Measurements from ENCODE around the gene CRYBG1. TPM values are rescaled to one million over a fixed set of nuclear protein-coding genes. Genes with fewer than 3 reads are reported as not detected.

The CRYBG1 gene
- total RNA-seq, 1 donor from 2014 or later: 0.07 TPM

- Mint-ChIP-seq H3K4me1 (no peaks in the 10 kb centered on the region), H3K9me3 (no peaks in the 10 kb centered on the region), H3K4me3 (no peak overlapping the region), H3K27ac (ENCODE audit: unreplicated experiment) (no peak overlapping the region), H3K36me3 (ENCODE audit: low read depth) (no peaks in the 10 kb centered on the region), H3K27me3 (ENCODE audit: low read depth) (peaks cover 11% of the 10 kb centered on the region)
- TF ChIP-seq CTCF (conservative IDR thresholded peaks at IDR 0.05): no peak
- DNase-seq (ENCODE audit: low read depth, low spot score): no peak
These were observed 19.4 kb downstream of the CRYBG1 start for GRCh38 chr6:106379951-106380350.

GRCh38 chr6:106380407-106380806 is 19.9 kb downstream of the CRYBG1 start:
- no peak overlapping the region for H3K27ac Mint-ChIP-seq (ENCODE audit: unreplicated experiment)

DNA sequence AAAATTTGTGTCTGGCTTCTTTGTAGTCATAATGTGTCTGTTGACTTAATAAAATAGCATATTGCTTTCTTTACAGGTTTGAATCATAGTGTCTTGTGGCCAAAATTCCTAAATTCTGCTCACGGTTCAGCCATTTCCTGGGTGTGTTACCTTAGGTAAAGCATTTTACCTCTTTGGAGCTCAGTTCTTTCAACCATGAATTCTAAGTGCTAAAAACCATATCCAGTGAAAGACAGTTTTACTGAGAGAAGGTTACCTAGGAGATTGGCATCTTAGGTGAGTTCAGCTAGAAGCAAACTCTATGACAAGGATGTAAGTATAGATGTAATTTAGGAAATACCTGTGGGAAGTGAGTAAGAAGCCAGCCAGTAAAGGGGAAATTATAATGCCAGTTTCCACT is 20.7 kb downstream of the CRYBG1 start:
- Mint-ChIP-seq H3K27me3 (ENCODE audit: low read depth) (peaks cover 10% of the 10 kb centered on the region), H3K27ac (ENCODE audit: unreplicated experiment) (no peak overlapping the region), H3K4me1 (no peaks in the 10 kb centered on the region), H3K4me3 (no peak overlapping the region), H3K36me3 (ENCODE audit: low read depth) (no peaks in the 10 kb centered on the region), H3K9me3 (no peaks in the 10 kb centered on the region)
- TF ChIP-seq CTCF (conservative IDR thresholded peaks at IDR 0.05): no peak
- no peak for DNase-seq (ENCODE audit: low read depth, low spot score)

More at GRCh38 chr6:106380407-106380806, 19.9 kb downstream of the CRYBG1 start:
- Mint-ChIP-seq H3K27me3 (ENCODE audit: low read depth) (peaks cover 11% of the 10 kb centered on the region), H3K9me3 (no peaks in the 10 kb centered on the region), H3K36me3 (ENCODE audit: low read depth) (no peaks in the 10 kb centered on the region), H3K4me3 (no peak overlapping the region), H3K4me1 (no peaks in the 10 kb centered on the region)
- TF ChIP-seq CTCF (conservative IDR thresholded peaks at IDR 0.05): no peak
- no peak for DNase-seq (ENCODE audit: low read depth, low spot score)

DNA sequence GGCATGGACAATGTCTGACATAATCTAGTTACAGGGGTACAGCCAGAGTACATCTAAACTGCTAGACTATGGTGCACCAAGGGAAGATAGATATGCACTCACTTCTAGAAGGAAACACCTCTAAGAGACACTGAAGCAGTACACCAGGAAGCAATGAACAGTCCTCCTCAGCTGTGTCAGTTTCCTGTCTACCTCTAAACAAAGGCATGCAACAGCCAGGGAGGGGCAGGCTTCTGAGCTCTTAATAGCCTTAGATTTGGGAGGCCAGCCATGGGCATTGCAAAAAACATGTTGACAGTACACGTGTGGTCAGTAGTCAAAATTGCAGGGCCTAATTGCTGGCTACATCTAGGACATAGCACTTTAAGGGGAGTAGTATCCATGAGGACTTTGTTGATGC is 21.4 kb downstream of the CRYBG1 start:
- TF ChIP-seq CTCF (conservative IDR thresholded peaks at IDR 0.05): no peak
- Mint-ChIP-seq H3K4me1 (no peaks in the 10 kb centered on the region), H3K9me3 (peaks cover 5% of the 10 kb centered on the region), H3K27me3 (ENCODE audit: low read depth) (peaks cover 8% of the 10 kb centered on the region), H3K4me3 (no peak overlapping the region), H3K27ac (ENCODE audit: unreplicated experiment) (no peak overlapping the region), H3K36me3 (ENCODE audit: low read depth) (no peaks in the 10 kb centered on the region)
- no peak for DNase-seq (ENCODE audit: low read depth, low spot score)

DNA sequence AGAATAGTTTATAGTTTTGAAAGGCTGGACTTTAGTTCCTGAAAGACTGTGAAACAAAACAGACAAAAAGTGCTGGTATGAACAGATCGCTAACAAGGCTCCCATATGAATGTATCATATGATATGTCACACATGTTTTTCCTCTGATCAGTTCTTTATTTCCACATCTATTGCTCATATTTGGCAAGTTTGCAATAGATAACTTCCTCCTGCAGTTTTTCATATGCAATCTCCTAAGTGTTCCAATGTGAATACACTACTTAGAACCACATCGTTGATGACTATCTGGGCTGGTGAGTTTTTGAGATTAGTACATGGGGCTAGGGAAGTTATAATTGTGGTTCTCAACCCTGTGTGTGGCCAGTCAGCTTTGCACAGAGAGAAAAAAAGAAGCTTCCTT is 23.1 kb downstream of the CRYBG1 start:
- H3K27me3 Mint-ChIP-seq (ENCODE audit: low read depth): peaks cover 2% of the 10 kb centered on the region
- no peak for DNase-seq (ENCODE audit: low read depth, low spot score)

More for the DNA sequence above, 23.1 kb downstream of the CRYBG1 start:
- peaks cover 5% of the 10 kb centered on the region for H3K9me3 Mint-ChIP-seq
- no peak overlapping the region for H3K27ac Mint-ChIP-seq (ENCODE audit: unreplicated experiment)
- no peaks in the 10 kb centered on the region for H3K36me3 Mint-ChIP-seq (ENCODE audit: low read depth)
- H3K4me1 Mint-ChIP-seq: no peaks in the 10 kb centered on the region
- no peak overlapping the region for H3K4me3 Mint-ChIP-seq
- TF ChIP-seq CTCF (conservative IDR thresholded peaks at IDR 0.05): no peak

Measured in neural crest cell (in vitro differentiated cells).